Loucy (cell line): ENCODE measurements around the gene TJP2.

Source experiments
- EZH2phosphoT487 ChIP-seq: fragments of 200-600 bp; IDR thresholded peaks from 2 replicates; pipeline ENCODE4 v1.6.1; 2018; ENCODE audit warnings: antibody characterized with exemption, mild to moderate bottlenecking, moderate library complexity, borderline replicate concordance
- TF ChIP-seq, protein P1 (sequence below): fragments of 200-600 bp; sonication (generic); conservative IDR thresholded peaks from 2 replicates; pipeline ENCODE4 v1.5.1; 2014; ENCODE audit warnings: mild to moderate bottlenecking, antibody characterized with exemption, low read length

GRCh38 chr9:69323861-69324260 lies 149.8 kb downstream of the TJP2 start:
- TF ChIP-seq, protein P1, sequence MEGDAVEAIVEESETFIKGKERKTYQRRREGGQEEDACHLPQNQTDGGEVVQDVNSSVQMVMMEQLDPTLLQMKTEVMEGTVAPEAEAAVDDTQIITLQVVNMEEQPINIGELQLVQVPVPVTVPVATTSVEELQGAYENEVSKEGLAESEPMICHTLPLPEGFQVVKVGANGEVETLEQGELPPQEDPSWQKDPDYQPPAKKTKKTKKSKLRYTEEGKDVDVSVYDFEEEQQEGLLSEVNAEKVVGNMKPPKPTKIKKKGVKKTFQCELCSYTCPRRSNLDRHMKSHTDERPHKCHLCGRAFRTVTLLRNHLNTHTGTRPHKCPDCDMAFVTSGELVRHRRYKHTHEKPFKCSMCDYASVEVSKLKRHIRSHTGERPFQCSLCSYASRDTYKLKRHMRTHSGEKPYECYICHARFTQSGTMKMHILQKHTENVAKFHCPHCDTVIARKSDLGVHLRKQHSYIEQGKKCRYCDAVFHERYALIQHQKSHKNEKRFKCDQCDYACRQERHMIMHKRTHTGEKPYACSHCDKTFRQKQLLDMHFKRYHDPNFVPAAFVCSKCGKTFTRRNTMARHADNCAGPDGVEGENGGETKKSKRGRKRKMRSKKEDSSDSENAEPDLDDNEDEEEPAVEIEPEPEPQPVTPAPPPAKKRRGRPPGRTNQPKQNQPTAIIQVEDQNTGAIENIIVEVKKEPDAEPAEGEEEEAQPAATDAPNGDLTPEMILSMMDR, result no peak
- TF ChIP-seq EZH2phosphoT487, result no peak
